22Rv1 (cell line): Measurements from ENCODE around the gene ADCY7.

Experiments used
- H3K27ac ChIP-seq: fragments of 450-650 bp; 2 replicates; pipeline ENCODE4 v1.5.1; 2017
- ZFX ChIP-seq: fragments of 450-650 bp; IDR thresholded peaks from 2 replicates; pipeline ENCODE4 v1.6.1; 2017; ENCODE audit warnings: antibody characterized with exemption, borderline replicate concordance
- TF ChIP-seq, protein P1 (sequence below): fragments of 450-650 bp; IDR thresholded peaks from 2 replicates; pipeline ENCODE4 v1.5.1; 2017; ENCODE audit warnings: mild to moderate bottlenecking

Gene ADCY7

DNA sequence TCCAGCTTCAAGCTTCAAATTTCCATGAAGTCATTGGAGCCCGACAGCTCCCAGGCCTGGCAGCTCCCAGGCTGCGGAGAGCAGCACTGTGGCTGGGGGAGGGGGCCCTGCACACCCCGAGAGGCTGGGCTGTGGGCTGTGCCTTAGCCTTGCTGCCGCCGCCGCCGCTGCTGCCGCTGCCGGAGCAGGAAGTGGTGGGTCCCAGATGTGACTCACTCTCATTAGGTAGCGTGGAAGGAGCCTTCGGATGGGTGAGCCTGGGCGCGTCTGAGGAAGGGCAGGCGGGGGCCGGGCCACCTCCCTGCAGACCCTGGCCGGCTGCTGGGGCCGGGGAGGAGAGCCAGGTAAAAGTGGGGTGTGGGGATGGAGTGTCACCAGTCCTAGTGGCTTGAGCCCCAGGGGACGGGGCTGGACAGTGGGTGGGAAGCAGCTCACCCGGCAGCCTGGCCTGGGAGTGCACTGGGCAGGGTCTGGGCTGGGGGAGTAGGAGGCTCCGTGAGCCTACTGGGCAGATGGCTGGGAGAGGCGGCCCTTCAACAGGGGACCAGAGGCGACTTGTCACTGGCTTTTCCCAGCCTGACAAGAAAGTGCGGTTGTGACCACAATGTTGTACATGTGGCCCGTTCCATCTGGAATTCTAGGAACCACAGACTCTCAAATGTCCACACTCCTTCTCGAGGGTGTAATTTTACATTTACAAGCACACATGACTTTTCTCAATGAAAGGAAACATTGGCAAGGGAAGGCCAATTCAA, at the start of gene ADCY7:
ADCY7 (plus strand) TSS at position 215 of the 755 bp plus-strand sequence. CDS start 21,629 bp downstream, outside the sequence.
- TF ChIP-seq, protein P1, sequence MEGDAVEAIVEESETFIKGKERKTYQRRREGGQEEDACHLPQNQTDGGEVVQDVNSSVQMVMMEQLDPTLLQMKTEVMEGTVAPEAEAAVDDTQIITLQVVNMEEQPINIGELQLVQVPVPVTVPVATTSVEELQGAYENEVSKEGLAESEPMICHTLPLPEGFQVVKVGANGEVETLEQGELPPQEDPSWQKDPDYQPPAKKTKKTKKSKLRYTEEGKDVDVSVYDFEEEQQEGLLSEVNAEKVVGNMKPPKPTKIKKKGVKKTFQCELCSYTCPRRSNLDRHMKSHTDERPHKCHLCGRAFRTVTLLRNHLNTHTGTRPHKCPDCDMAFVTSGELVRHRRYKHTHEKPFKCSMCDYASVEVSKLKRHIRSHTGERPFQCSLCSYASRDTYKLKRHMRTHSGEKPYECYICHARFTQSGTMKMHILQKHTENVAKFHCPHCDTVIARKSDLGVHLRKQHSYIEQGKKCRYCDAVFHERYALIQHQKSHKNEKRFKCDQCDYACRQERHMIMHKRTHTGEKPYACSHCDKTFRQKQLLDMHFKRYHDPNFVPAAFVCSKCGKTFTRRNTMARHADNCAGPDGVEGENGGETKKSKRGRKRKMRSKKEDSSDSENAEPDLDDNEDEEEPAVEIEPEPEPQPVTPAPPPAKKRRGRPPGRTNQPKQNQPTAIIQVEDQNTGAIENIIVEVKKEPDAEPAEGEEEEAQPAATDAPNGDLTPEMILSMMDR: no peak
- no peak for TF ChIP-seq ZFX
- H3K27ac ChIP-seq: no peak within 1 kb of the TSS

DNA sequence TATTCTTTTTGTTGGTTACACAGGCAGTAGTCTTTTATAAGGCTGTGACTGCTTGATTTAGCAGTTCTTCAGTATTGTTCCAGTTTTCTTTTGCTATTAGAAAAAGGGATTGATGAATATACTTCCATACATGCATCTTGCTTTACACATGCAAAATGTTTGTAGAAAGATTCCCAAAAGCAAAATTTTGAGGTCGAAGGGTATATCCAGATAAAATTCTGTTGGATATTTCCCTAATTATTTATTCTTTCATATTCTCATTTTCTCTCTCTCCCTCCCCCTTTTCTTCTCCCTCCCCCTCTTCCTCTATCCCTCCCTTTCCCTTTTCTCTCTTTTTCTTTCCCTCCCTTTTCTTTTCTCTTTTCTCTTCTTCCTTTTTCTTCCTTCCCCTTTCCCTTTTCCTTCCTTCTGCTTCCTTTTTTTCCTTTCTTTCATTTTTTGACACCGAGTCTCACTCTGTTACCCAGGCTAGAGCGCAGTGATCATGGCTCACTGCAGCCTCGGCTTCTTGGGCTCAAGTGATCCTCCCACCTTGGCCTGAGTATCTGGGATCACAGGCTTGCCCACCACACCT, 46.9 kb upstream of the ADCY7 start:
- no peak overlapping the region for H3K27ac ChIP-seq
- no peak for TF ChIP-seq ZFX
- TF ChIP-seq, protein P1: no peak

DNA sequence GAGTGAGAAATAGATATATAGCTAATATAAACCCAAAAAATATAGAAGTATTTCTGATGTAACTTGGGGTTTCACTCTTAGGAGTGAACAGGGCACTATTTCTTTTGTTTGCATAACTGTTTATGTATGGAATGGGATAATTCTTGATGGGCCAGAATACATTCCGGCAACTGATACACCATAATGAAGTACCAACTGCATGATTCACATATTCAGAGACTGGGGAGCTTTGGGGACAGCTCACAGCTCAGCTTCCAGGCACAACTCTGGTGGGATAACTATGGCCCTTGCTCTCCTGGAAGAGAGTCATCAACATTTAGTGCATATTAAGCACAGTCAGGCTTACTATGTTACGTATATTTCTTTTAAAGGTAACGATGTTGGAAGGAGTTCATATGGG, 42.1 kb upstream of the ADCY7 start:
- H3K27ac ChIP-seq: no peak overlapping the region
- TF ChIP-seq, protein P1: no peak
- no peak for TF ChIP-seq ZFX

DNA sequence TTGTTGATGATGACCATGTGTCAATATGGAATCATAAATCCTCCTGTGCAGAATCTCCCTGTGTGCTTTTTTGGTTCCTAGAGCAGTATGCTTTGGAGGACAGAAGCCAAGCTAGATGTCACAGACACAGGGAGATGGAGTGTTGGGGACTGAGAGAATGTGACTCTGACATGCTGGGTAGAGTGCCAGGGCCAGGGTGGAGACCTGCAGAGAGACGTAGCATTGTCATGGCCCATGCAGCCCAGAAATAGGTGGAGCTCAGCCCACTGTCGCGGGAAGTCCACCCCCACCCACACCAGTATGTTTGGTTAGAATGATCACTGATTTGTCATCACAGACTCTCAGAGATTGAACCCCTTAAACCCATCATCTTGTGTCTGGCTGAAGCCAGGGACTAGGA, 39.2 kb upstream of the ADCY7 start:
- H3K27ac ChIP-seq: no peak overlapping the region
- no peak for TF ChIP-seq ZFX
- TF ChIP-seq, protein P1: no peak

DNA sequence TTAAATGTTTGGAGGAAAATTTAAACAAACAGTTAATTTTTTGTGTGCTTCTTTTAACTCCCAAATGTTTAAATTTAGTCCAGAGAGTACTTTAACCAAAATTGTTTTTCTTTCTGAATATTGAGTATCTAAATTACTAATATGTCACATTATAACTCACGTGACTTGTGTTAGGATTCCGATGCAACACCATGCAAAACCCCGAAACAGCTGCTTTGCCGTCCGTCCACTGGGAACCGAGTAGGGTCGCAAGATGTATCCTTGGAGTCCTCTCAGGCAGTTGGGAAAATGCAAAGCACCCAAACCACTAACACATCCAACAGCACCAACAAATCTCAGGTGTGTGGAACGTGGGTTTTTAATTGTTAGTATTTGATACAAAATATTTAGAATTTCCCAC, 38.7 kb upstream of the ADCY7 start:
- no peak overlapping the region for H3K27ac ChIP-seq
- TF ChIP-seq ZFX: no peak
- TF ChIP-seq, protein P1: no peak

DNA sequence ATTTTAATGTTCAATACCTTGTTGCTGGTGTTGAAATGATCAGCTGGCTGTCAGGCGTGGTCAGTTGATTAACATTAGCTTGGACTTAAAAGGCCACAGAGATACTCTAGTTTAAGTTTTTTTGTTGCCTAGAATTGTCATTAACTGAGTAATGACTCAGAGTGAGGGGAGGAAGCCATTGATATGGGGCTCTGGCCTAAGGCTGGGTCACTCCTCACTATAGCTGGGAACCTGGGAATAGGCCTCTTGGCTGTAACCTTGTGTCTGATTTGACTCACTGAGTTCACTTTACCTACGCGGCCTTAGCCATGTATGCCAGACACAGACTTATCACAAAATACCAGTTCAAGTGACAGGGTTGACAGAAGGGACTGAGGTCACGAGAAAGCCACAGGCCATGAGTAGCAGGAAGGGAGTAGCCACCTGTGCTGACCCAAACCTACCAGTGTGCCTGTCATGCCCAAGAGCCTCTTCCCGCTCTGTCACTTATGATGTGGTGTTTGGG, 37.9 kb upstream of the ADCY7 start:
- no peak for TF ChIP-seq ZFX
- TF ChIP-seq, protein P1: no peak
- no peak overlapping the region for H3K27ac ChIP-seq

DNA sequence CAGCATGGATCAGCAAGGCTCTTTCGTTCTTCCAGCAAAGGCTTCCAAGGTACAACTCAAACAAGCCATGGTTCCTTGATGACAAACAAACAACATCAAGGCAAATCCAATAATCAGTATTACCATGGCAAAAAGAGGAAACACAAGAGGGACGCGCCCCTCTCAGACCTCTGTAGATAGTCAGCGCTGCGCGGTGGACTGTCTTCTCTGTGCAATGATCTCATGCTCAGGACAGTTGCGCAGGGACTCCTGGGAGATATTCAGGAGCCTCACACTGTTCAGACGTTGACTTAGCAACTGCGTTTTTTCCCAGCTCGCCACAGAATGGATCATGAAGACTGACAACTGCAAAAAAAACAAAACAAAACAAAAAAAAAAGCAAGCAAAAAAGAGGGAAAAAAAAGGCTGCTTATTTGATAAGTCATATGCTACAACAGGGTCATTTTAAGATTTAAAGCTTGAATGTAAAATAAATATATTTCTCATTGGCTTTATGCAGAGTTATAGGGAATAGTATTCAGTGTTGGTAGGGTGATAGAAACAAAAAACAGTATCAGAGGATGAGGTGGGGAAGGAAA, 37.1 kb upstream of the ADCY7 start:
- TF ChIP-seq, protein P1: no peak
- TF ChIP-seq ZFX: no peak
- H3K27ac ChIP-seq: no peak overlapping the region
